ENCODE measurements around the gene BACH2. TPM values are rescaled to one million over a fixed set of nuclear protein-coding genes. Genes with fewer than 3 reads are reported as not detected.

The BACH2 gene
- total and polyA plus RNA-seq, 2 of the 8 experiments (the other 6 are each of a cell fraction or from before 2014, with no cell fraction given), result 1.9 to 5.9 TPM

DNA sequence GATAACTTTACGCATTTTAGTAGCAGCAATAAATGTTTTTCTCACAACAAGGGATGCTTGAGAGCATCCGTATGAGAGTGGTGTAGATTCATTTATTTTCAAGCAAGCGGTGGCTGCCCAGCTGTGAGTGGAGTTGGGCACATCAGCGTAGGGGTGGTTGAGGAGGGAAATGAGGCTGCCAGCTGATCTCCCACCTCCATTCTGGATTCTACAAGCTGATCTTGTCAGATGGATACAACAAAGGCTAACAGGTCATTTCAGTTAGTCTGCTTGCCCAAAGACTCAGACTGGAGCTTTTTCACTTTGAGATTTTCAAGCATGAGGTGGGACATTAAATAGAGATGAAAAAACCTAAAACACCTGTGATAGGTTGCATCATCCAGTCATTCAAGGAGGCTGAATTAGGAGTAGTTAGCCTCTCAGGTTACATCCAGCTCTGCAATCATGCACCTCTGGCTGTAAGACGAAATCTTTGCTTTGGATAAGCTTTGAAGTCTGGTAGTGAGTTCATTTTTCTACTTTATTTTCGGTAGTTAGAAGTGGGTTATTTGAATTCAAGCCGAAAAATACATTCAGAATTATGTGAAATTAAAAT, 1.9 kb upstream of the BACH2 start (continued):
- TF ChIP-seq, protein P1, sequence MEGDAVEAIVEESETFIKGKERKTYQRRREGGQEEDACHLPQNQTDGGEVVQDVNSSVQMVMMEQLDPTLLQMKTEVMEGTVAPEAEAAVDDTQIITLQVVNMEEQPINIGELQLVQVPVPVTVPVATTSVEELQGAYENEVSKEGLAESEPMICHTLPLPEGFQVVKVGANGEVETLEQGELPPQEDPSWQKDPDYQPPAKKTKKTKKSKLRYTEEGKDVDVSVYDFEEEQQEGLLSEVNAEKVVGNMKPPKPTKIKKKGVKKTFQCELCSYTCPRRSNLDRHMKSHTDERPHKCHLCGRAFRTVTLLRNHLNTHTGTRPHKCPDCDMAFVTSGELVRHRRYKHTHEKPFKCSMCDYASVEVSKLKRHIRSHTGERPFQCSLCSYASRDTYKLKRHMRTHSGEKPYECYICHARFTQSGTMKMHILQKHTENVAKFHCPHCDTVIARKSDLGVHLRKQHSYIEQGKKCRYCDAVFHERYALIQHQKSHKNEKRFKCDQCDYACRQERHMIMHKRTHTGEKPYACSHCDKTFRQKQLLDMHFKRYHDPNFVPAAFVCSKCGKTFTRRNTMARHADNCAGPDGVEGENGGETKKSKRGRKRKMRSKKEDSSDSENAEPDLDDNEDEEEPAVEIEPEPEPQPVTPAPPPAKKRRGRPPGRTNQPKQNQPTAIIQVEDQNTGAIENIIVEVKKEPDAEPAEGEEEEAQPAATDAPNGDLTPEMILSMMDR (IDR thresholded peaks at IDR 0.05; ENCODE audit: control extremely low read depth in 1 of 3, insufficient read depth in 1 of 3, low read depth in 1 of 3, low read length in 3 of 3), result no peak
- TF ChIP-seq SP2 (IDR thresholded peaks at IDR 0.05; ENCODE audit: low read length), result no peak
- no peak for TF ChIP-seq SIX5 (IDR thresholded peaks at IDR 0.05; ENCODE audit: low read depth, low read length)
- no peak for TF ChIP-seq NANOG (IDR thresholded peaks at IDR 0.05; ENCODE audit: insufficient read depth, low read depth, low read length, poor library complexity, severe bottlenecking)
- no peak for TF ChIP-seq YY1 (IDR thresholded peaks at IDR 0.05; ENCODE audit: low read depth, low read length)
- no peak for TF ChIP-seq KDM4A (IDR thresholded peaks at IDR 0.05; ENCODE audit: low read depth, low read length, severe bottlenecking)
- TF ChIP-seq CBX8 (IDR thresholded peaks at IDR 0.05; ENCODE audit: borderline replicate concordance, low read depth, low read length), result no peak
- TF ChIP-seq JUND (IDR thresholded peaks at IDR 0.05; ENCODE audit: low read length), result peak; percentile 60; the same call in 1 of the 2 replicates
- no peak for TF ChIP-seq JUN (IDR thresholded peaks at IDR 0.05; ENCODE audit: low read depth, low read length)
- peak; percentile 52; the same call in 1 of the 2 replicates for TF ChIP-seq ATF2 (IDR thresholded peaks at IDR 0.05; ENCODE audit: low read length)
- TF ChIP-seq ZNF274 (IDR thresholded peaks at IDR 0.05; ENCODE audit: borderline replicate concordance, extremely low read depth, low read length), result no peak
